Measurements from ENCODE around the gene TTC5.

Gene TTC5

DNA sequence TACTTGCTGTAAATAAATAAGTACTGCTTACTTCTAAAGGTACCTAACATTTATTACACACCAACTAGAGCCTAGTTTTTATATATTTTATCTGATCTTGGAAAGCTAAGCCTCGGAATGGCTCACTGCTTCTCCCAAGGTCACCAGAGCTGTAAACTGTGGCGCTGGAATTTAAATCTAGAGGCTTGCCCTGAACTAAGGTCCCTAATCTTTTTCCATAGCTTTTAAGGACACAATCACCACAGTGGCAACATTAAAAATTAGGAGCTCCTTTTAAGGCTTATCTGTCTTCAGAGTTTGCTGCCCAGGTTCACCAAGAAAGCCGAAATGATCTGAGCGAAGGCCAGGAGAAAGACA, 26.7 kb upstream of the TTC5 start:
- TF ChIP-seq, protein P1, sequence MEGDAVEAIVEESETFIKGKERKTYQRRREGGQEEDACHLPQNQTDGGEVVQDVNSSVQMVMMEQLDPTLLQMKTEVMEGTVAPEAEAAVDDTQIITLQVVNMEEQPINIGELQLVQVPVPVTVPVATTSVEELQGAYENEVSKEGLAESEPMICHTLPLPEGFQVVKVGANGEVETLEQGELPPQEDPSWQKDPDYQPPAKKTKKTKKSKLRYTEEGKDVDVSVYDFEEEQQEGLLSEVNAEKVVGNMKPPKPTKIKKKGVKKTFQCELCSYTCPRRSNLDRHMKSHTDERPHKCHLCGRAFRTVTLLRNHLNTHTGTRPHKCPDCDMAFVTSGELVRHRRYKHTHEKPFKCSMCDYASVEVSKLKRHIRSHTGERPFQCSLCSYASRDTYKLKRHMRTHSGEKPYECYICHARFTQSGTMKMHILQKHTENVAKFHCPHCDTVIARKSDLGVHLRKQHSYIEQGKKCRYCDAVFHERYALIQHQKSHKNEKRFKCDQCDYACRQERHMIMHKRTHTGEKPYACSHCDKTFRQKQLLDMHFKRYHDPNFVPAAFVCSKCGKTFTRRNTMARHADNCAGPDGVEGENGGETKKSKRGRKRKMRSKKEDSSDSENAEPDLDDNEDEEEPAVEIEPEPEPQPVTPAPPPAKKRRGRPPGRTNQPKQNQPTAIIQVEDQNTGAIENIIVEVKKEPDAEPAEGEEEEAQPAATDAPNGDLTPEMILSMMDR (IDR thresholded peaks at IDR 0.05; ENCODE audit: borderline replicate concordance, insufficient read depth, low read depth, low read length) = no peak

GRCh38 chr14:20331053-20331613, 25.4 kb upstream of the TTC5 start:
- no peak overlapping the region for H3K4me3 ChIP-seq (ENCODE audit: low read depth, low read length)
- TF ChIP-seq, protein P1 (IDR thresholded peaks at IDR 0.05; ENCODE audit: borderline replicate concordance, insufficient read depth, low read depth, low read length) = no peak

More for the DNA sequence above, 26.7 kb upstream of the TTC5 start:
- peak overlapping the region; percentile 76 for H3K4me3 ChIP-seq (ENCODE audit: low read depth, low read length)

DNA sequence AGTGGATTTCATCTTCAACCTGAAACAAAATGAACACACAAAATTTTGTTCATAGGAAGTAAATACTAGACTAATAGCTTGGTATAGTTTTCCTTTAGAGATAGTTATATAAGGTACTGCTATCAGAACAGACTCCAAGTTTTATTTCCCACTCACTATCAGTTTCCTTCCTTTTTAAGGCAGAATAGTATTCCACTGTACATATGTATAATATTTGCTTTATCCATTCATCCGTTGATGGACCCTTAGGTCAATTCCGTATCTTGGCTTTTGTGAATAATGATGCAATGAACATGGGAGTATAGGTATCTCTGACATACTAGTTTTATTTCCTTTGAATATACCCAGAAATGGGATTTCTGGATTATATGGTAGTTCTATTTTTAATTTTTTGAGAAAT, 23.6 kb upstream of the TTC5 start:
- TF ChIP-seq, protein P1 (IDR thresholded peaks at IDR 0.05; ENCODE audit: borderline replicate concordance, insufficient read depth, low read depth, low read length) = no peak
- H3K4me3 ChIP-seq (ENCODE audit: low read depth, low read length) = no peak overlapping the region

DNA sequence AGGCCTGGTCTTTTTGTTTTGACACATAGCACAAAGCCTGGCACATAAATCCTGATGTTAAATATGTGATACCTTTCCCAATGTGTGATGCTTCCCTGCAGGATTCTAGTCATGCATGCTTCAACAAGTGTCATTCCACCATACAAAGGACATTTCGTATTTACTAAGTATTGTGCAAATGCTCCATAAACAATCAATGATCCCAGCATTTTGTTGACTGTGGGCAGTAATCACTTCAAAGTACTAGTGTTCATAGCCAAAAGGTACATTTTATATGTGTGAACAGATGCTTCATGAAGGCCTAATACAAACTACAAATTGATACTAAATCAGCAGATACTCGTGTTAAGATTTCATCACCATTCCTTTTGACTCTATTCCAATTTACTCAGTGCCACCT, 23.0 kb upstream of the TTC5 start:
- H3K4me3 ChIP-seq (ENCODE audit: low read depth, low read length) = no peak overlapping the region
- TF ChIP-seq, protein P1 (IDR thresholded peaks at IDR 0.05; ENCODE audit: borderline replicate concordance, insufficient read depth, low read depth, low read length) = no peak

- TF ChIP-seq, protein P1 (IDR thresholded peaks at IDR 0.05; ENCODE audit: borderline replicate concordance, insufficient read depth, low read depth, low read length) = peak; percentile 46; the same call in 1 of the 2 replicates
- H3K4me3 ChIP-seq (ENCODE audit: low read depth, low read length) = no peak overlapping the region
Measured at GRCh38 chr14:20327005-20327869, 21.5 kb upstream of the TTC5 start.

GRCh38 chr14:20317720-20318119, 12.0 kb upstream of the TTC5 start:
- H3K4me3 ChIP-seq (ENCODE audit: low read depth, low read length) = no peak overlapping the region
- TF ChIP-seq, protein P1 (IDR thresholded peaks at IDR 0.05; ENCODE audit: borderline replicate concordance, insufficient read depth, low read depth, low read length) = no peak

DNA sequence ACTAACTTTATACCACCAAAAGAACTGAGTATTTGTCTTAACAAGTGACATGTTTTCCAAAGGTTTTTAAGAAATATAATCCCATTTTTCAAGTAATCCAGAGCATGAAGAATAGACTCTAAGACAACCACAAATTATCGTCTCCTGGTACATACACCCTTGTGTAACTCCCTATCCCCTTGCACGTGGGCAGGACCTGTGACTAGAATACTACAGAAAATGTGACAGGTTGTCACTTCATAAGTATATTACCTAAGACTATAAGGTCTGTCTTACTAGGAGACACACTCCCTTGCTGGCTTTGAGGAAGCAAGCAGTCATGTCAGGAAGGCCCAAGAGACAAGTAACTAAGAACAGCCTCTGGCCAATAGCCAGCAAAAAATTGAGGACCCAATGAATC, 8.3 kb upstream of the TTC5 start:
- H3K4me3 ChIP-seq (ENCODE audit: low read depth, low read length) = no peak overlapping the region
- TF ChIP-seq, protein P1 (IDR thresholded peaks at IDR 0.05; ENCODE audit: borderline replicate concordance, insufficient read depth, low read depth, low read length) = no peak
